BJ (cell line): ENCODE results near the gene DENND1C. TPM values are rescaled to one million over a fixed set of nuclear protein-coding genes. Genes with fewer than 3 reads are reported as not detected.

Experiments used
- CTCF ChIA-PET: fragments of 350-600 bp; formaldehyde crosslinking; extraction: SDS; loops from one replicate; lab custom pipeline; 2021; ENCODE audit warnings: antibody characterized with exemption, inconsistent platforms; lab: Yijun Ruan, JAX
- POLR2A ChIA-PET: fragments of 300-600 bp; sonication (Branson Sonifier 250); formaldehyde crosslinking; extraction: SDS; loops from one replicate; lab custom pipeline; 2021; ENCODE audit warnings: antibody characterized with exemption; lab: Charles Lee
- DNase-seq: peaks from one replicate; pipeline ENCODE4 v3.0.0-alpha.2; 2011; ENCODE audit warnings: low read depth
- H3K27me3 ChIP-seq: 2 replicates; pipeline ENCODE4 v1.6.0; 2011; ENCODE audit warnings: low read length; ENCODE audit not compliant: control insufficient read depth, insufficient read depth
- H3K36me3 ChIP-seq: 2 replicates; pipeline ENCODE4 v1.5.1; 2011; ENCODE audit warnings: low read length; ENCODE audit not compliant: control insufficient read depth, insufficient read depth
- H3K4me3 ChIP-seq: 2 replicates; pipeline ENCODE4 v1.5.1; 2011; ENCODE audit warnings: low read depth, mild to moderate bottlenecking, control low read depth, low read length
- CTCF ChIP-seq: IDR thresholded peaks from 2 replicates; pipeline ENCODE4 v1.5.1; 2011; ENCODE audit warnings: low read depth, mild to moderate bottlenecking, control low read depth, inconsistent platforms, low read length, moderate library complexity; ENCODE audit not compliant: insufficient read depth
- polyA plus RNA-seq: library from polyadenylated mRNA; depleted of rRNA; stranded (reverse); fragments of >200 nt; gene quantifications from 2 replicates; pipeline ENCODE4 v1.2.3, GENCODE V29; 2011

Gene DENND1C
- polyA plus RNA-seq, 1 experiment = 0.07 TPM

GRCh38 chr19:6424195-6424938, 57.2 kb downstream of the DENND1C start, which contains the start of gene KHSRP:
Gene KHSRP, minus strand, starts transcription at chr19:6424811. Its CDS starts 110 bp downstream, at chr19:6424701.
- no peak for TF ChIP-seq CTCF
- Histone ChIP-seq H3K36me3 (peaks cover 18% of the 10 kb centered on the region), H3K4me3 (peak within 1 kb of the TSS; percentile 91), H3K27me3 (no peaks in the 10 kb centered on the region)
- CTCF ChIA-PET = interaction anchor here (1.1 to 1.7 kb wide), 3 partner anchors 31 to 57 kb away, joined by 3 read pairs; partner anchors contain the start of gene DENND1C
- no peak for DNase-seq
- POLR2A ChIA-PET = interaction anchor here (0.6 kb wide), 2 partner anchors 52 to 686 kb away, joined by 3 to 4 read pairs; partner anchors contain the start of gene ALKBH7

GRCh38 chr19:6423499-6424194, 57.9 kb downstream of the DENND1C start:
- no peak for DNase-seq
- H3K36me3 ChIP-seq = peaks cover 23% of the 10 kb centered on the region
- peak overlapping the region; percentile 91 for H3K4me3 ChIP-seq
- no peaks in the 10 kb centered on the region for H3K27me3 ChIP-seq
- no peak for TF ChIP-seq CTCF
- ChIA-PET CTCF (no interaction called here), POLR2A (no interaction called here)

- POLR2A ChIA-PET = no interaction called here
- no peaks in the 10 kb centered on the region for H3K27me3 ChIP-seq
- DNase-seq = no peak
- peaks cover 40% of the 10 kb centered on the region for H3K36me3 ChIP-seq
- no peak for TF ChIP-seq CTCF
- CTCF ChIA-PET = interaction anchor here (1.7 kb wide), 1 partner anchor 9 kb away, joined by 6 read pairs; no protein-coding TSS in a partner anchor
- H3K4me3 ChIP-seq = no peak overlapping the region
Measured at GRCh38 chr19:6421075-6422014, 60.2 kb downstream of the DENND1C start.

- ChIA-PET CTCF (interaction anchor here (0.8 kb wide), 1 partner anchor 9 kb away, joined by 3 read pairs; no protein-coding TSS in a partner anchor), POLR2A (no interaction called here)
- TF ChIP-seq CTCF = no peak
- Histone ChIP-seq H3K27me3 (no peaks in the 10 kb centered on the region), H3K4me3 (no peak overlapping the region), H3K36me3 (peaks cover 56% of the 10 kb centered on the region)
- no peak for DNase-seq
Measured at GRCh38 chr19:6418562-6418932, 63.0 kb downstream of the DENND1C start.
